Measurements from ENCODE around the gene SGK1.

DNA sequence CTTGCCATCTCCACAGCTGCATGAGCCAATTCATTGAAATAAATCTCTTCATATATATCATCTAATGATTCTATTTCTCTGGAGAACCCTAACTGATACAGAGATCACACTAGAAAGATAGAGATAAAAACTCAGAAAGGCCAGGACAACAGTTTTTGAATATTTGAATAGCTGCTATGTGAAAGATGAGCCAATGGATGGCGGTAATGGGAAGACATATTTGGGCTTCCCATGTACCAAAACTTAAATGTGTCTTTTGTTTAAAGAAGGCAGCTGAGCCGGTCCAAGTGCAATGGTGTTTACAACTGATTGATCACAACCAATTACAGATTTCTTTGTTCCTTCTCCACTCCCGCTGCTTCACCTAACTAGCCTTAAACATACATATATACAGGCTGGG, 35.1 kb downstream of the SGK1 start:
- TF ChIP-seq, protein P1, sequence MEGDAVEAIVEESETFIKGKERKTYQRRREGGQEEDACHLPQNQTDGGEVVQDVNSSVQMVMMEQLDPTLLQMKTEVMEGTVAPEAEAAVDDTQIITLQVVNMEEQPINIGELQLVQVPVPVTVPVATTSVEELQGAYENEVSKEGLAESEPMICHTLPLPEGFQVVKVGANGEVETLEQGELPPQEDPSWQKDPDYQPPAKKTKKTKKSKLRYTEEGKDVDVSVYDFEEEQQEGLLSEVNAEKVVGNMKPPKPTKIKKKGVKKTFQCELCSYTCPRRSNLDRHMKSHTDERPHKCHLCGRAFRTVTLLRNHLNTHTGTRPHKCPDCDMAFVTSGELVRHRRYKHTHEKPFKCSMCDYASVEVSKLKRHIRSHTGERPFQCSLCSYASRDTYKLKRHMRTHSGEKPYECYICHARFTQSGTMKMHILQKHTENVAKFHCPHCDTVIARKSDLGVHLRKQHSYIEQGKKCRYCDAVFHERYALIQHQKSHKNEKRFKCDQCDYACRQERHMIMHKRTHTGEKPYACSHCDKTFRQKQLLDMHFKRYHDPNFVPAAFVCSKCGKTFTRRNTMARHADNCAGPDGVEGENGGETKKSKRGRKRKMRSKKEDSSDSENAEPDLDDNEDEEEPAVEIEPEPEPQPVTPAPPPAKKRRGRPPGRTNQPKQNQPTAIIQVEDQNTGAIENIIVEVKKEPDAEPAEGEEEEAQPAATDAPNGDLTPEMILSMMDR (IDR thresholded peaks at IDR 0.05; ENCODE audit: low read depth, low read length), result no peak
- no peak for TF ChIP-seq MYC (IDR thresholded peaks at IDR 0.05; ENCODE audit: low read depth, low read length)
- TF ChIP-seq POLR2A (IDR thresholded peaks at IDR 0.05; ENCODE audit: extremely low read depth, insufficient read length), result no peak
